Sciatic nerve (tissue), 2 donors: ENCODE data around the gene DISC1. TPM values are rescaled to one million over a fixed set of nuclear protein-coding genes. Genes with fewer than 3 reads are reported as not detected.

Experiments
- ATAC-seq: fragments of 200-7000 bp; cut with Tn5 transposase; one replicate; pipeline ENCODE4 v1.9.1; 2020; ENCODE audit warnings: mild to moderate bottlenecking, moderate library complexity
- DNase-seq: peaks from one replicate; pipeline ENCODE4 v3.0.0-alpha.2; 2020; ENCODE audit warnings: low spot score
- intact Hi-C: fragments of 100-400 bp; cut with DNase I; formaldehyde crosslinking; loops from one replicate; pipeline ENCODE4 v1.14.2; 2022
- total RNA-seq: library from RNA; stranded (reverse); fragmentation: NEBNext Ultra II Directional; extraction: Animal tissue kit (Norgen Biotek cat#: 25700); gene quantifications from one replicate; pipeline ENCODE4 v1.2.1, GENCODE V29; 2021
- donor health status: DM: no; HTN: no; CAD: no.
- donor health status: DM: no; HTN: no; CAD: no.

The DISC1 gene
- total RNA-seq, 1 donor from 2014 or later, result 34.5 TPM

DNA sequence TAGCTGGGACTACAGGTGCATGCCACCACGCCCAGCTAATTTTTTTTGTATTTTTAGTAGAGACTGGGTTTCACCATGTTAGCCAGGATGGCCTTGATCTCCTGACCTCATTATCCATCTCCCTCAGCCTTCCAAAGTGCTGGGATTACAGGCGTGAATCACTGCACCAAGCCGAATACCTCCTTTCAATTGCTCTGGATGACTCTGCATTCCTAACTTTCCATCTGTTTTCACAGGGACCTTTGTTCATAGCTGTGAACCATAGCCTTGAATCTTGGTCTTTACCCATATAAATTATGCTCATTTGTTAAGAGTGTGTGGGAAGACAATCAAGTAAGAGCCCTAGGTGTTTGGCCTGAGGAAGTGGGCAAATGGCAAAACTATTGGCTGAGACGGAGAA lies 422.7 kb downstream of the DISC1 start:
- ATAC-seq (no peak), DNase-seq (no peak)
- intact Hi-C loops, result no loop called here

DNA sequence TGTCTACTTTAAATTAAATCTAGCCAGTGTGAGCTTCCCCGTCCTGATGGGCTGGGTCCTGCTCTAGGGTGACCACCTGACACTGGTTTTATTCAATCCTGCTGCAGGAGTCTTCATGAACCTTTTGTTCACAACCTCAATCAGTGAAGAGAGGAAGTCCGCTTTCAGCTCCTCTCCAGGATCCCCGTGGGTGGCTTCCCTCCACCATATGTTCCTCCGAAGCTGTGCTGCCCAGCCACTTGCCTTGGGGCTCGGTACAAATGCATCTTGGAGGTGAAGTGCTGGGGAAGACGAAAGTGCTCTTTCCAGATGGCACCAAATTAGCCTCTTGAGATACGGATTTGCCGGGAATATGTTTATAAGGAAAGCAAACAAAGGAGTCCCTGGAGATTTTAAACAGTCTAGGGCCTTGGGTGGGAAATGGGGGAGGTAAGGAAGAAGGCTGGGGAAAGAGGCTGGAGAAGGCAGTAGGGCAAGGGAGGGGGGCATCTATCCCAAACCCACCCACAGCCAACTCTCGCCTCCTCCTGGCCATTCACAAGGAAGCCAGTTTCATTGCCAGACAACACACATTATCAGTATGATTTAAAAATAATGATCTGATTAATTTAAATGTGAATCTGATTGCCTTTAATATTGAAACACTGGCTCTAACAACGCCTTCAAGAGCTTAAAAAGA lies 430.8 kb downstream of the DISC1 start:
- intact Hi-C loops, result no loop called here
- ATAC-seq, result no peak

DNA sequence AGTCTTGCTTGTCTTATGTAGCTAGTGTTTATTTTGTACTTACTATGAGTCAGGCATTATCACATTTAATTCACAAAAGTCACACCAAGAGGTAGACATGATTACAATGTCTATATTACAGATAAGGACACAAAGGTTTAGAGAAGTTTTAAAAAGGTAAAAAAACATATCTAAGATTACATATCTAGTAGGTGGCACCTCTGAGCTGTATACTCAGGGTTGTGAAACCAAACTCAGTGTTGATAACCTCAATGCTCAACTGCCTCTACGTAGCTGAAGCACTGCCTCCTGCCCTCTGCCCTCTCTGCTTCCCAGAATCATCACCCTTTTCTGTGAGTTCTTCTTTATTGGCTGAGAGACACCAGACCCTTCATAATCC lies 431.3 kb downstream of the DISC1 start:
- ATAC-seq (no peak), DNase-seq (no peak)
- intact Hi-C loops, result no loop called here

More for the DNA sequence above, 430.8 kb downstream of the DISC1 start:
- no peak for DNase-seq

GRCh38 chr1:232059726-232060374 lies 433.3 kb downstream of the DISC1 start:
- ATAC-seq (no peak), DNase-seq (no peak)
- intact Hi-C loops, result no loop called here

DNA sequence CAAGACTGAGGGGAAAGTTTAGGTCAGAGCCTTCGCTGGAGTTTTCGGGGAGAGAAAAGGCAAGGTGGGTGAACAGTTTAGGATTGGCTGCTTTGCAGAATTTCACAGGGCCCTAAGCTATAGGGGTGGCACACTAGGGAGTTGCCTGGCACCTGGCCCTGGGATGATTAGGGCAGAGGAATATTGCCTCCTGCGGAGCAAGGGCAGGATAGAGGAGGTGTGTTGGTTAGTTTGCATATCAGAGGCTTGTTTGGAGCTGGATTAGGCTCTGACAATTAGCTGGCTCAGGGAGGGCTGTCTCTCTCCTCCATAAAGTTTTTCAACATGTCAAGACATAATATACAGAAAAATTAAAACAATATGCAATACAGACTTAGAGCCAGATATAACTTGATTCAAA lies 436.4 kb downstream of the DISC1 start:
- ATAC-seq (no peak), DNase-seq (no peak)
- intact Hi-C loops, result no loop called here

- no peak for DNase-seq
- no peak for ATAC-seq
- intact Hi-C loops, result no loop called here
Observed at GRCh38 chr1:232066521-232066920, 439.9 kb downstream of the DISC1 start.

- intact Hi-C loops, result no loop called here
- ATAC-seq, result no peak
Observed at GRCh38 chr1:232074265-232074664, 447.7 kb downstream of the DISC1 start.

DNA sequence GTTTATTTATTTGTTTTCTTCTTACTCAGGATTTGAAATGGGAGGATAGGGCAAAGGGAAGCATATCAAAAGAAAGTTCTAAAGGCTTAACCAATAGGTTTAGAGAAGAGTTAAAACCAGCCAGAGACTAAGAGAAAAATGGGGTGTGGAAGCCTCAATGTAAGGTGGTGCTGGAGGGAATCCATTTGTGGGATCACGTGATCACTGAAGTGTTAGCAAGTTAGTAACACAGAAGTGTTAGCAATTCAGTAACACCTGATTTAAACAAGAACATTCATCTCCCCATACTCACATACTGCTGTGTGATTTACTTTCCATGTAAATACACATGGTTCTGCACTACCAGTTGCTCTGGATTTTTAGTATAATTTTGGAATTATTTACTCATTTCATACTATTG lies 451.2 kb downstream of the DISC1 start:
- DNase-seq (no peak), ATAC-seq (no peak)
- intact Hi-C loops, result no loop called here

More at GRCh38 chr1:232074265-232074664, 447.7 kb downstream of the DISC1 start:
- no peak for DNase-seq

DNA sequence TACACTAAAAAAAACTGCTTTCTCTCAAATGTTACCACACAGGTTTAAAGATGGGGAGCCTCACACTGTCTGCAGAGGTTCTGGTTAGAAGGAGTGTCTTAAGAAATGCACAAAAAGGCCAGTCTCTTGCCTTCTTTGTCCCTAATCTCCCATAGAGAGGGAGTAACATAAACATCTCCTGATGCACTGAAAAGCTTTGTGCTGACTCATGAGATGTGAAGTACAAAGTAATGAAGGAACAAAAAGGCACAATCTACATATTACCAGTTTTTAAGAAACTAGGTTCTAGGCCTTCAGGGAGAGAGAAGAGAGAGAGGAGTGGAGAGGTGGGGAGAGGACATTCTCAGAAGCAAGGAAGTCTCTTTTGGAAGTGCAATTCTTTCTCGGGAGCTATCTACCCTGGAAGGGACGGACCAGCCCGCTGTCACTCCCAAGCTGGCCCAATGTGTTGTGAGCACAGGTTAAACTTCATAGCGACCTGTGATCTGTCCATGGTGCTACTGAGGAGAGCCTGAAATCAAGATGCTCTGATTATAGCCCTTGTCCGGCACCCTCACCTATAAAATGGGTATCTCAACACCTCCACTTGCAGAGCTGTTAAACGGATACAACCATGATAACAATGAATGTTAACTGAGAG lies 458.1 kb downstream of the DISC1 start:
- no peak for ATAC-seq
- intact Hi-C loops, result no loop called here
- no peak for DNase-seq

GRCh38 chr1:232090816-232091215 lies 464.2 kb downstream of the DISC1 start:
- DNase-seq, result no peak
- intact Hi-C loops, result no loop called here
- ATAC-seq, result no peak

Other genes starting within 250 kb of the DISC1 start
- 45.5 TPM for gene EGLN1, start 204.5 kb upstream of the DISC1 start, total RNA-seq
- 41.6 TPM for gene TSNAX, start 98.1 kb upstream of the DISC1 start, total RNA-seq